SK-N-SH treated with all-trans-retinoic acid at 6 μM for 48 hours (cell line): ENCODE data around the gene ACSM2A.
"Not testable (repeated sequence)": the region's sequence is repeated elsewhere in the genome, so short reads cannot be mapped to it uniquely, and the experiment has no call there.

Source experiments
- ATAC-seq: fragments of 200-7000 bp; cut with Tn5 transposase; 3 replicates; pipeline ENCODE4 v1.9.1; 2020; ENCODE audit warnings: mild to moderate bottlenecking, moderate library complexity
- ARNTL ChIP-seq: fragments of 450-650 bp; formaldehyde crosslinking; IDR thresholded peaks from 2 replicates; pipeline ENCODE4 v1.5.0; 2020; ENCODE audit warnings: low read depth, mild to moderate bottlenecking, moderate library complexity, borderline replicate concordance
- GLIS3 ChIP-seq: fragments of 250-450 bp; sonication (Bioruptor Pico); IDR thresholded peaks from 2 replicates; pipeline ENCODE4 v1.5.0; 2020; ENCODE audit warnings: mild to moderate bottlenecking, moderate library complexity
- ISL1 ChIP-seq: fragments of 250-450 bp; sonication (Bioruptor Pico); IDR thresholded peaks from 2 replicates; pipeline ENCODE4 v2.1.2; 2022; ENCODE audit warnings: mild to moderate bottlenecking, moderate library complexity
- PATZ1 ChIP-seq: fragments of 250-450 bp; sonication (Bioruptor Pico); IDR thresholded peaks from 2 replicates; pipeline ENCODE4 v1.8.0; 2020; ENCODE audit warnings: mild to moderate bottlenecking, moderate library complexity, borderline replicate concordance
- RARB ChIP-seq: fragments of 250-450 bp; sonication (Bioruptor Pico); IDR thresholded peaks from 2 replicates; pipeline ENCODE4 v1.8.0; 2021; ENCODE audit warnings: mild to moderate bottlenecking, moderate library complexity
- SNAI2 ChIP-seq: fragments of 250-450 bp; sonication (Bioruptor Pico); IDR thresholded peaks from 2 replicates; pipeline ENCODE4 v1.5.0; 2020; ENCODE audit warnings: mild to moderate bottlenecking, moderate library complexity
- TCF4 ChIP-seq: fragments of 250-450 bp; sonication (Bioruptor Pico); IDR thresholded peaks from 2 replicates; pipeline ENCODE4 v1.8.0; 2021; ENCODE audit warnings: mild to moderate bottlenecking, moderate library complexity, borderline replicate concordance
- ZC3H10 ChIP-seq: fragments of 250-450 bp; sonication (Bioruptor Pico); IDR thresholded peaks from 2 replicates; pipeline ENCODE4 v1.5.1; 2021; ENCODE audit warnings: mild to moderate bottlenecking, moderate library complexity
- ZFP3 ChIP-seq: fragments of 250-450 bp; sonication (Bioruptor Pico); IDR thresholded peaks from 2 replicates; pipeline ENCODE4 v1.5.0; 2020; ENCODE audit warnings: mild to moderate bottlenecking, moderate library complexity
- ZFP30 ChIP-seq: fragments of 450-650 bp; formaldehyde crosslinking; IDR thresholded peaks from 2 replicates; pipeline ENCODE4 v1.5.0; 2022; ENCODE audit warnings: mild to moderate bottlenecking, moderate library complexity
- ZNF565 ChIP-seq: fragments of 450-650 bp; formaldehyde crosslinking; conservative IDR thresholded peaks from 2 replicates; pipeline ENCODE4 v1.5.0; 2020; ENCODE audit warnings: low read depth, mild to moderate bottlenecking, moderate library complexity
- TF ChIP-seq, protein P1 (sequence below): fragments of 250-450 bp; sonication (Bioruptor Pico); IDR thresholded peaks from 2 replicates; pipeline ENCODE4 v1.5.1; 2021; ENCODE audit warnings: mild to moderate bottlenecking, moderate library complexity
- TF ChIP-seq, protein P2 (sequence below): fragments of 250-450 bp; sonication (Bioruptor Pico); IDR thresholded peaks from 2 replicates; pipeline ENCODE4 v1.8.0; 2021; ENCODE audit warnings: low read depth, mild to moderate bottlenecking, moderate library complexity, borderline replicate concordance

ACSM2A gene

GRCh38 chr16:20441191-20441590, 10.1 kb upstream of the ACSM2A start:
- ATAC-seq = peak; percentile 49; the same call in 2 of the 3 replicates
- TF ChIP-seq ZFP30 (no peak), ARNTL (CRISPR knock-in tag) (no peak), ZFP3 (no peak), ZC3H10 (no peak), PATZ1 (CRISPR knock-in tag) (no peak), GLIS3 (CRISPR knock-in tag) (no peak), ZNF565 (CRISPR knock-in tag) (no peak), ISL1 (CRISPR knock-in tag) (no peak), TCF4 (no peak), SNAI2 (CRISPR knock-in tag) (no peak), RARB (CRISPR knock-in tag) (no peak)
- TF ChIP-seq, protein P1, sequence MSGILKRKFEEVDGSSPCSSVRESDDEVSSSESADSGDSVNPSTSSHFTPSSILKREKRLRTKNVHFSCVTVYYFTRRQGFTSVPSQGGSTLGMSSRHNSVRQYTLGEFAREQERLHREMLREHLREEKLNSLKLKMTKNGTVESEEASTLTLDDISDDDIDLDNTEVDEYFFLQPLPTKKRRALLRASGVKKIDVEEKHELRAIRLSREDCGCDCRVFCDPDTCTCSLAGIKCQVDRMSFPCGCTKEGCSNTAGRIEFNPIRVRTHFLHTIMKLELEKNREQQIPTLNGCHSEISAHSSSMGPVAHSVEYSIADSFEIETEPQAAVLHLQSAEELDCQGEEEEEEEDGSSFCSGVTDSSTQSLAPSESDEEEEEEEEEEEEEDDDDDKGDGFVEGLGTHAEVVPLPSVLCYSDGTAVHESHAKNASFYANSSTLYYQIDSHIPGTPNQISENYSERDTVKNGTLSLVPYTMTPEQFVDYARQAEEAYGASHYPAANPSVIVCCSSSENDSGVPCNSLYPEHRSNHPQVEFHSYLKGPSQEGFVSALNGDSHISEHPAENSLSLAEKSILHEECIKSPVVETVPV = no peak
- TF ChIP-seq, protein P2, sequence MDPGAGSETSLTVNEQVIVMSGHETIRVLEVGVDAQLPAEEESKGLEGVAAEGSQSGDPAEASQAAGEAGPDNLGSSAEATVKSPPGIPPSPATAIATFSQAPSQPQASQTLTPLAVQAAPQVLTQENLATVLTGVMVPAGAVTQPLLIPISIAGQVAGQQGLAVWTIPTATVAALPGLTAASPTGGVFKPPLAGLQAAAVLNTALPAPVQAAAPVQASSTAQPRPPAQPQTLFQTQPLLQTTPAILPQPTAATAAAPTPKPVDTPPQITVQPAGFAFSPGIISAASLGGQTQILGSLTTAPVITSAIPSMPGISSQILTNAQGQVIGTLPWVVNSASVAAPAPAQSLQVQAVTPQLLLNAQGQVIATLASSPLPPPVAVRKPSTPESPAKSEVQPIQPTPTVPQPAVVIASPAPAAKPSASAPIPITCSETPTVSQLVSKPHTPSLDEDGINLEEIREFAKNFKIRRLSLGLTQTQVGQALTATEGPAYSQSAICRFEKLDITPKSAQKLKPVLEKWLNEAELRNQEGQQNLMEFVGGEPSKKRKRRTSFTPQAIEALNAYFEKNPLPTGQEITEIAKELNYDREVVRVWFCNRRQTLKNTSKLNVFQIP (CRISPR knock-in tag) = no peak

- ATAC-seq = not testable (repeated sequence)
These were observed 9.5 kb upstream of the ACSM2A start for GRCh38 chr16:20441859-20442258.

- ATAC-seq = not testable (repeated sequence)
These were observed 4.5 kb upstream of the ACSM2A start for GRCh38 chr16:20446652-20447393.

GRCh38 chr16:20453633-20454032, 2.3 kb downstream of the ACSM2A start:
- not testable (repeated sequence) for ATAC-seq

DNA sequence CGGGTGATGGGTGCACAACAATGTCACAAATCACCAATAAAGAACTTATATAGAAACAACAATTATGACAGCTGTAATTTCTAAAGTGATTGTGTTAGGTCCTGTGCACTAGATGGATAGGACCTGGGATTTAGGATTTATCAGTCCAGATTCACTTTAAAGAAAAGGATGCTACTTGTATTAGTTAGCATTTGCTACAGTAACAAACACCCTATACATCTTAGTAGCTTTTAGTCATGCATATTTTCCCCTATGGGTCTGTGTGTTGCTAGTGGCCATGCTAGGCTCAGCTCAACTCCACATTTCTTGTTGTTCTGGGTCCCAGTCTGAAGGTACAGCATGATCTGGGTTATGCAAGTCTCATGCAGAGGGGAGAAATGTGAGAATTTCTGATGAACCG, 7.9 kb downstream of the ACSM2A start:
- ATAC-seq = not testable (repeated sequence)

GRCh38 chr16:20460313-20460712, 9.0 kb downstream of the ACSM2A start:
- not testable (repeated sequence) for ATAC-seq

- ATAC-seq = not testable (repeated sequence)
These were observed 17.6 kb downstream of the ACSM2A start for GRCh38 chr16:20468954-20469353.

DNA sequence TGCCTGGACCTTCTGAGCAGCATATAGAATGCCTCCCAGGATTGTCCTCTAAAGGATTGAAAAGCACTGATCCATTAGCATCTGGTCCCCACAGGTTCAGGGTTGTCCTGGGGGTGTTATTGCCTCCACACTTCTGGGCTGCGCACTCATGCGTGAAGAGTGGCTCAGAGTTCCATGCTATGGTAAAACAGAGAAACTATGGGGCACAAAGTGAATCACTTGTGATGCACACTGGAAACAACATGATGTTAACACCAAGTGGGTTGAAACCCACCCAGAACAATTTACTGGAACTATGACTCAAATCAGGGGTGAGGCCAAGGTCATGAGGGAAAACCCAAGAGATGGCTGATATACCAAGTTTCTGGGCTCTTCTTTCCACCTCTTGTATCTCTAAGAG, 18.6 kb downstream of the ACSM2A start:
- not testable (repeated sequence) for ATAC-seq

DNA sequence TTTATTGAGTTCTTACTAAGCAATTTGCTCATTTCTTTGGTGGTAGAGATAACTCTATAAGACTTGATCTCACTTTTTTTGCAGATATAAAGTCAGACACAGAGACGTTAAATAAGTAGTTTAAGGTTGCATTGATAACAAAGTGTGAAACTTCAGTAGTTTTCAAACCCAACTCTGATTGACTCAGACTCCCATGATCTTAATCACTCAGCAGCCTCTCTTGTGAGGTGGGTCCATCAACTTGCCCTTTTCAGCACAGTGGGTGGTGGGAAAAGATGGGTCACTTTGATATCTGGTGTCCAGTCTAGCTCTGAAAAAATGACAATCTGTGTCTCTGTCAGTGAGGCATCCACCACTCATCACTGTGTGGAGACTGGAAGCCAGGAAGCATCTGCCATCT, 19.4 kb downstream of the ACSM2A start:
- ATAC-seq = not testable (repeated sequence)

DNA sequence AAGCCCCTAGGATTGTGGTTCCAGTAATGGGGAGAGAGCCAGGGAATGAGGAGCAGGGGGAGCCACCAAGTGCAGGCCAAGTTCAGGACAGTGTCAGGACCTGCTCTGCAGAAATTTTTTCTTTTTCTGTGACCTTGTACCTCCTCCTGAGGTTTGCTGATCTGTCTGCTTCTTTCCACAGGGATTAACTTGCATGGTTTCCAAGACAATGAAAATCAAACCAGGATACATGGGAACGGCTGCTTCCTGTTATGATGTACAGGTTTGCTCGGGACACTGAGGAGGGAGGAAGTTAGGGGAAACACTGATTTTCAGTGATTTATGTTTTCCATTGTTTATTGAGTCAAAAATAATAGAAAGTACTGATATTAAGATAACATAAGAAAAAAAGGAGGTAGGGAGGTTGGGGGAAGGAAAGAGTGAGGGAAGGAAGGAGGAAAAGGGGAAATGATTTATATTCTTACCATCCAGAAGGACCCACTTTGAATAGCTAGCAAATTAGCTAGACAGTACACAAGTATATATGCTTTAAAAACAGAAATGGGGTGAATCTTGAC, 25.9 kb downstream of the ACSM2A start:
- ATAC-seq = not testable (repeated sequence)

DNA sequence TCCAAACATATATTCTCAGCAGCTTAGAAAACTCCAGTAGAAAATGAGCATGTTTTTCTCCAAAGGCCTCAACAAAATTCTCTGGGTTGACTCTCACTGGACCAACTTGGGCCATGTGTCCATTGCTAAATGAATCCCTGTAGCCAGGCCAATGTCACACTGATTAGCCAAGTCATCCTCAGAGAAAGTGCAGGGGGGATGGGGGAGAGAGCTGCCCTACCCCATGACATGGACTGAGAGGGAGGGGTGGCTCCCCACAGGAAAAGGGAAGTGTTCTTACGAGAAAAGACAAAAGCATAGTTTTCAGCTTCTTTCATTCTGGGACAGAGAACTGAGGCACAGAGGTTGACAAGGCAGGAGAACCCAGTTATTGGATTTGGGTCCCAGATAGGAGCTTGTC, 32.7 kb downstream of the ACSM2A start:
- not testable (repeated sequence) for ATAC-seq
